NCI-H82 treated with DMSO at 0.1 percent for 48 hours (cell line): ENCODE results near the gene FKBP11.
"Not testable (repeated sequence)": the region's sequence is repeated elsewhere in the genome, so short reads cannot be mapped to it uniquely, and the experiment has no call there.

ENCODE experiments used
- DNase-seq: peaks from one replicate; lab custom pipeline; 2025; ENCODE audit not compliant: unreplicated experiment; lab: John Stamatoyannopoulos, UW

Gene FKBP11

GRCh38 chr12:48910196-48910595, 15.1 kb downstream of the FKBP11 start:
- no peak for DNase-seq

- DNase-seq = not testable (repeated sequence)
Observed at GRCh38 chr12:48909698-48910097, 15.6 kb downstream of the FKBP11 start.

GRCh38 chr12:48907245-48907644, 18.0 kb downstream of the FKBP11 start:
- no peak for DNase-seq

GRCh38 chr12:48903982-48904411, 21.3 kb downstream of the FKBP11 start:
- peak; percentile 75 for DNase-seq

GRCh38 chr12:48903363-48903981, 21.8 kb downstream of the FKBP11 start:
- DNase-seq = no peak

DNA sequence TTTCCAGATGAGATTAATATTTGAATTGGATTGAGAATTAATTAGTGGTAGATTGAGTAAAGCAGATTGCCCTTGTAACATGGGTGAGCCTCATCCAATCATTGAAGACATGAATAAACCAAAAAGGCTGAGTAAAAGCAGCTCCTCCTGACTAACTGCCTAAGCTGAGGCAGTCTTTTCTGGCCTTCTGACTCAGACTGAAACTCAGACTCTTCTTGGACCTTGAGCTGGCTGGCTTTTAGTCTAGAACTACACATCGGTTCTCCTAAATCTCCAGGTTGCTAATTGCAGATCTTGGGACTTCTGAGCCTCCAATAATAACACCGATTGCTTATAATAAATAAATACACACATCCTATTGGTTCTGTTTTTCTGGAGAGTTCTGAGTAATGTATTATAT, 24.0 kb downstream of the FKBP11 start:
- no peak for DNase-seq

- DNase-seq = no peak
Observed at GRCh38 chr12:48899651-48900050, 25.6 kb downstream of the FKBP11 start.

DNA sequence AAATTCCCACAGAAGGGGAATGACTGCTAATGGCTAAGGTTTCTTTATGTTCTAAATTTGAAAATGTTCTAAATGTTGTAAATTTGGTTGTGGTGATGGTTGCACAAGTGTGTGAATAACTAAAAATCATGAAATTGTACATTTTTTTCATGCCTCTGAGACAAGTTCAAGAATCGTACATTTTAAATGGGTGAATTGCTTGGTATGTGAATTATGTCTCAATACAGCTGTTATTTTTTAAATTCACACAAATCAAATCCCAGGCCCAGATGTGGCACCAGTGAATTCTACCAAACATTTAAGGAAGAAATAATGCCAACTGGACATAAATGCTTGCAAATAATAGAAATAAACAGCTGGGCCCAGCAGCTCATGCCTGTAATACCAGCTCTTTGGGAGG, 31.0 kb downstream of the FKBP11 start:
- no peak for DNase-seq

DNA sequence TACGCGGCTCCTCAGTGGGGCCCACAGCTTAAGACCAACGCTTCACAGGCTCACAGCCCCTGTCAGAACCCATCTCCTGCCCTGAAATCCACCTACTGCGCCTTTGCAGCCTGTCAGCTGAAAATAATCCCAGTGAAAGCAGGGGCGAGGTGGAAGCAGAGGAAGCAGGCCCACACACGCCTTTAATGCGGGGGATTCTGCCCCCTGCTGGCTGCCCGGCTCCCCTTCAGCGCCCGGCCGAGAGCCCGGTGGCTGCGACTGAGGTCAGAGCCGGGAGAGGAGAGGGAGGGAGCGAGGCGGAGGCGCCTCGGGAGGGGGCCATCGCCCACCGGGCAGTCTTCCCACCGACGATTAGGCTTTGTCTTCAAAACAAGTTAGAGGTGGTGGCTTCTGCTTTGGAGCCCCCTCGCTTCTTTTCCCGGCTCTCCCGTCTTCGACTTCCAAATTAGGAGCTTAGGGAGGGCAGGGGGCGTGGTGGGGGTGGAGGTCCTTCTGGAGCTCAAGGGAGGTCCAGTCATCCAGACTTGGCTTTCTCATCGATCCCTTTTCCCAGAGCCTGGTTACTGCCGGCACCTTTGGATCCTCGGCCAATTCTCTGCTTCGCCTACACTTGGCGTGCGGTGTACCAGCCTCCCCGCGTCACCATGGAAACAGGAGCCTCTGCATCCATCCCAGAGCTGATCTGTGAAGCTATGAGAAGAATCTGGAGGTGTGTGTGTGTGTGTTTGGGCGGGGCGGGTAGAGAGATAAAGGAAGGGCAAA, 34.5 kb downstream of the FKBP11 start:
- DNase-seq = peak; percentile 76

DNA sequence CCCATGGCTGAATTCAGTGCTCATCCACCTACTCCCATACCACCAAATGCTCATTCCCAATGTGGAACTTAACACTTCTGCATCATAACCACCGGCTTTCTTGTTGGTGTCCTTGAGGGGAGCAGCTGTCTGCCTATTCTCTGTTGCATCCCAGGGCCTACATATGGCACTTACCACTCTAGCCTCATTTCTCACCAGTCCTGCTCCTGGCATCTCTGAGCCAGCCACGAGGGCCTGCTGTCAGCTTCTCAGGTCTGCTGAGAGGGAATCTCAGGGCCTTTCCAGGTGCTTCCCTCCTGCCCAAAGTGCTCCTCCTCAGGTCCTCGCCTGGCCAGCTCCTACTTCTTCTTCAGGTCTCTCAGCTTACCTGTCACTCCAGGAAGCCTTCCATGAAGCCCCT, 35.6 kb downstream of the FKBP11 start:
- DNase-seq = no peak

DNA sequence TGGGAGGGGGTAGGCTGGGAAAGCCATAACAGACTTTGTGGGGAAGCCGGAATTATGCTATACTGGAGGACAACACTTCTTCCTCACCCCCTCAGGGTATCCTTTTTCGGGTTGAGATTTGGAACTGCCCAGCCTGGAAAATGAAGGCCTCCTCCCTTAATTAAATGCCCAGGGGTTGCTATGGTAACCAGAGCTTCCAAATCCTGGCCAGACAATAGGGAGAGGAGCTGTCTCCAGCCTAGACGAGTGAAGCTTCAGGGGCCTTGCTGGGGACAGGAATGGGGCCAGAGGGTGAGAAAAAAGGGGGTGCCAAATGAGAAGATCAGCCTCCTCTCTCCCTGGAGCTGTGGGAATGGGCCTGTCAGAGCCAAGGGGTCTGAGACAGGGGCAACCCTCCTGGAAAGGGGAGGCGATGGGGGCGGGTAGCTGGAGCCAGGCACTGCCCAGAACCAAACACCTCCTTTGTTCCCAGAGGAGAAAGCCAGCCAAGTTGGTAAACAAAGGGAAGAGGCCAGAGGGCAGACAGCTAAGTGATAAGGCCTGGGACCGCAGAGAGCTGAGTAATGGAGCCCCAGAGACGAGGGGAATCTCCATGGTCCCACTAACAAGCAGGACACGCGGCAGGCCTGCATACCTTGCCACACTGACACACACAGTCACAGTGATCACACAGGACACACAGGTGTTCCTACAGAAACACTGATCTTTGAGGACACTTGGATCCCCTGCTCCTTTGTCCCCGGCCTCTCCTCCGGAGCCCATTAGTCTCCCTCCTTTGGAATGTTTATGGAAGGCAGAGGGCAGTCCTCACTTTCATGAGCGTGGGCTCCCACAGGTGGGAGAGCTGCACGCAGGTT, 41.8 kb downstream of the FKBP11 start:
- no peak for DNase-seq

GRCh38 chr12:48882972-48883304, 42.4 kb downstream of the FKBP11 start:
- no peak for DNase-seq

- DNase-seq = no peak
Observed at GRCh38 chr12:48882315-48882687, 43.0 kb downstream of the FKBP11 start.

- no peak for DNase-seq
Observed at GRCh38 chr12:48881686-48882314, 43.5 kb downstream of the FKBP11 start.

DNA sequence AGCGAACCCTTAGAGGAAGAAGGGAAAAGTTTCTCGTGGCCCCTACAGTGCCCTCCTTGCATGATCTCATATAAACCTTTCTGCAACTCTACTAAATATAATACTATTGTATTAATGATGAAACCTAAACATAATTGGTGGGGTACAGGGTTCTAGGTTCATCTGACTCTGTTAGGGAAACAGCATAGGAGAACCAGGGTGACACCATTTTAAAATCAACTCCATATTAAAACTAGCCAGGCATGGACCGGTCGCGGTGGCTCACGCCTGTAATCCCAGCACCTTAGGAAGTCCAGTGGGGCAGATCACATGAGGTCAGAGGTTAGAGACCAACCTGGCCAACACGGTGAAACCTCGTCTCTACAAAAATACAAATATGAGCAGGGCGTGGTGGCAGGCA, 44.6 kb downstream of the FKBP11 start:
- no peak for DNase-seq

DNA sequence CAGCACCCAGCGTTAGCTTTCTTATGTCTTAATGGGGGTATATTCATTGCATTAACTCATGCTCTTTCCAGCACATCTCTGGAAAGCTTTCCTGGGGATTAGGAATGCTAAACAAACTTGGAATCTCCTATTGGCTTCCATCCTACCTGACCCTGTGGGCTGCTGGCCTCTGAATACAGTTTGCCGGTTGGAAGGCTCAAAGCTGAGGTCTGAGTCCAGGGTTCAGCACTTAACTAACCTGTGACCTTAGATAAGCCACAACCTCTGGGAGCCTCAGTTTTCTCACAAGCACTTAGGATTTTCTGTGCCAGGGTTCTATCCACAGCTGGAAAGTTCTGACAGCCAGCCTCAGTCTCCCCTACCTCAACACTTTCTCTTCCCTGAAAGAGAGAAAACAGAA, 46.7 kb downstream of the FKBP11 start:
- DNase-seq = no peak

DNA sequence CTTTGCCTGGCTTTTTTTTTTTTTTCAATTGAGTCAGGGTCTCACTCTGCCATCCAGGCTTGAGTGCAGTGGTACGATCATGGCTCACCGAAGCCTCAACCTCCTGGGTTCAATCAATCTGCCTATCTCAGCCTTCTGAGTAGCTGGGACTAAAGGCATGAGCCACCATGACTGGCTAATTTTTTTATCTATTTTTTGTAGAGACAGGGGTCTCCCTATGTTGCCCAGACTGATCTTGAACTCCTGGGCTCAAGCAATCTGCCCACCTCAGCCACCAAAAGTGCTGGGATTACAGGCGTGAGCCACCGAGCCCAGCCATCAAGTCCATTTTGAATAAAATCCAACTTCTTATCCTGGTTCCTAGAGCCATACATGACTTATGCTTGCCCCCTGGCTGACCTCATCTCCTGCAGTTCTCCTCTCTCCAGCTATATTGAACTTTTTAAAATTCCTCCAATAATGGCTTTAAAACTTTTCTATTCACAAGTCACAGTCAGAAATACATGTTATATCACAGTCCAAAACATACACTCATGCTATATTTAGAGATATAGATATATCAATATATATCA, 49.3 kb downstream of the FKBP11 start:
- no peak for DNase-seq

GRCh38 chr12:48873534-48873933, 51.8 kb downstream of the FKBP11 start:
- DNase-seq = not testable (repeated sequence)

- no peak for DNase-seq
Observed at GRCh38 chr12:48873096-48873495, 52.2 kb downstream of the FKBP11 start.
